ENCODE data around the gene COLEC11. TPM values are rescaled to one million over a fixed set of nuclear protein-coding genes. Genes with fewer than 3 reads are reported as not detected.
A peak's percentile ranks its signal among the peaks of the same experiment; 100 is the strongest.

Gene COLEC11
- total and polyA plus RNA-seq, 2 of the 13 experiments (the other 11 are each of a cell fraction or from before 2014, with no cell fraction given) = 1.5 to 3.0 TPM

DNA sequence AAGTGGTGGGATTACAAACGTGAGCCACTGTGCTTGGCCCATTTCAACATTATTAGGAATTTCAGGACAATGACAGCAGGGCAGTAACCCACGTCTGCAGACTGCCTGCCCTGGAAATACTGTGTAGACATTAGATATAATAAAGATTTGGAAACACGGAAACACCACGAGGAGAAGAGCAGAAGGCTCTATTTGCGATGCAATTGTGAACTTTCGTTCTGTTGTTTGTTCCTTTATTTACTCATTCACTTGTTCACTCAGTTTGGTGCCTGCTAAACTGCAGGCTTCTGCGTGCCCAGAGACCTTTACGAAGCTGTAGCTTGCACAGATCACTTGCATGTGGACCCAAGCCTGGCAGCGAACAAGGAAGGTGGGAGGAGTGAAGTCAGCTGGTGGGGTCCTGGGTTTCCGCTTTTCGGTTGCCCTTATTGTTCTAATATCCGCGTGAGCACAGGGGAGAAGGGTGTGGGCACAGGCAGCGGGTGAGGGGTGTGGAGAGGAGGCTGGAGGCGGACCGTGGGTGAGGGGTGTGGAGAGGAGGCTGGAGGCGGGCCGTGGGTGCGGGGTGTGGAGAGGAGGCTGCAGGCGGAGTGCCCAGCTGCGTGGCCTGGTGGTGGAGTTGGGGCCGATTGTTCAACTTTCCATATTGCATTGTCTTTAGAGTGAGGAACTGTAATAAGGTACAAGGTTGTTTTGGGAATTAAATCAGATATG is 3.4 kb downstream of the COLEC11 start (continued):
- TF ChIP-seq ZNF761 (CRISPR knock-in tag; conservative IDR thresholded peaks at IDR 0.05) (no peak), PTBP1 (IDR thresholded peaks at IDR 0.05; ENCODE audit: low read depth, low read length, poor library complexity, severe bottlenecking) (no peak), CBFB (CRISPR knock-in tag; IDR thresholded peaks at IDR 0.05) (no peak), ELF1 (CRISPR knock-in tag; IDR thresholded peaks at IDR 0.05) (no peak), PCBP2 (optimal IDR thresholded peaks at IDR 0.05; ENCODE audit: low read depth, low read length, poor library complexity, severe bottlenecking) (no peak), ZNF326 (CRISPR knock-in tag; IDR thresholded peaks at IDR 0.05; ENCODE audit: borderline replicate concordance) (no peak), ZNF263 (CRISPR knock-in tag; IDR thresholded peaks at IDR 0.05) (no peak)
- TF ChIP-seq, protein P1, sequence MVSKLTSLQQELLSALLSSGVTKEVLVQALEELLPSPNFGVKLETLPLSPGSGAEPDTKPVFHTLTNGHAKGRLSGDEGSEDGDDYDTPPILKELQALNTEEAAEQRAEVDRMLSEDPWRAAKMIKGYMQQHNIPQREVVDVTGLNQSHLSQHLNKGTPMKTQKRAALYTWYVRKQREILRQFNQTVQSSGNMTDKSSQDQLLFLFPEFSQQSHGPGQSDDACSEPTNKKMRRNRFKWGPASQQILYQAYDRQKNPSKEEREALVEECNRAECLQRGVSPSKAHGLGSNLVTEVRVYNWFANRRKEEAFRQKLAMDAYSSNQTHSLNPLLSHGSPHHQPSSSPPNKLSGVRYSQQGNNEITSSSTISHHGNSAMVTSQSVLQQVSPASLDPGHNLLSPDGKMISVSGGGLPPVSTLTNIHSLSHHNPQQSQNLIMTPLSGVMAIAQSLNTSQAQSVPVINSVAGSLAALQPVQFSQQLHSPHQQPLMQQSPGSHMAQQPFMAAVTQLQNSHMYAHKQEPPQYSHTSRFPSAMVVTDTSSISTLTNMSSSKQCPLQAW (CRISPR knock-in tag; IDR thresholded peaks at IDR 0.05) = 0 out of 2 replicates have a peak, but pooled peaks have one; percentile 22

DNA sequence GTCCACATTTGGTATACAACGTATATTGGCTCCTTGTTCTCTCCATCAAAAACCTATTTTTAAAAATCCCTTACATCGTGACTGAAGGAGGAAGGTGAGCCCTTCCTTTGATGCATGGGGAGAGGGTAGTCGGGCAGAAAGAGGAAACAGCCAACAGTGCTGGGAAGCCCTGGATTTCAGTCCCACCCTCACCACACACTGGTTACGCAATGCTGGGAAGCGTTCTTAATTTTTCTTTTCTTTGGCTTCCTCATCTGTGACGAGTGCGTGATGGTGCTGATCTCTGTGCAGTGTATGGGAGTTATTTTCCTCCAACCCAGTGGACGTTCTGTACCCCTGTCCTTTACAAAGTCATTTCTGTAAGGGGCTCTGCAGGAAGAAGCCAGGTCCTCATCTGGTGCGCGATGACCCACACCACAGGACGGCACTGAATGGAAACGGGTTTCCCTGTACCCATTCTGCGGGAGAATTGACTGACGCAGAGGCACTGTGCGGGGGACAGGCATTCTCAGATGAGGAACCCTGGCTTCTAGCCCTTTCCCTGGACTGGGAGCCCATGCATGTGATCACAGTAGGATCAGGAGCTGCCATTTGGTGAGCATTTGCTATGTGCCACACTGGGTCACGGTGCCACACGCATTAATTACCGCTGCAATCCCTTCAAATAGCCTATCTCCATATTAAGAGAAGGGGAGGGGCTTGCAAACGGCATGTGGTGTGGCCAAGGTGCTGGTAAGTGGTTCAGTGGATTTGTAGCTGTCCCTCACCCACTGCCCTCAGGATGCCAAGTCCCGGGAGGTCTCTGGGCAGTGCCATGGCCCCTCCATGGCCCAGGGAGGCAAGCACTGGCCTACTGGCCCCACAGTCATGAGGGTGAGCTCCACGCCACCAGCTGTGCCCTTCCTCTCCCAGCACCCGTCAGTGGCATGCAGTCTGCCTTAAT is 4.3 kb downstream of the COLEC11 start:
- WGBS (ENCODE audit: low lambda C conversion rate) = 72% methylated on average over 22 of the region's 22 CpGs
- H3K9me3 ChIP-seq (ENCODE audit: low read length) = no peaks in the 10 kb centered on the region
- H3K4me3 ChIP-seq (replicated peaks in 1 of 3; ENCODE audit: insufficient read depth in 1 of 3, low read depth in 2 of 3, low read length in 3 of 3) = 0 out of 6 replicates have a peak overlapping the region, but pooled peaks of 1 of the 3 experiments have one; percentile 53
- ChIA-PET CTCF (ENCODE audit: low intra/inter-chr PET ratio, low total read pairs) (no interaction called here), POLR2A (interaction anchor here (1.2 to 2.0 kb wide), 2 partner anchors 16 to 41 kb away, joined by 3 to 7 read pairs; partner anchors contain the start of gene RNASEH1)
- peak overlapping the region; percentile 65 for H3K4me2 ChIP-seq (ENCODE audit: low read depth, low read length)
- peaks cover 55% of the 10 kb centered on the region for H3K4me1 ChIP-seq (ENCODE audit: insufficient read depth, low read length)
- BruUV-seq (replicated peaks) = no TSS peak
- H3K36me3 ChIP-seq (replicated peaks in 1 of 2; ENCODE audit: control insufficient read depth in 1 of 2, insufficient read depth in 2 of 2, low read length in 2 of 2) = no peaks in the 10 kb centered on the region
- ATAC-seq = no peak
- intact Hi-C loops (cut with micrococcal nuclease; ENCODE audit: unreplicated experiment) (no loop called here), in situ Hi-C loops (cut with HindIII; ENCODE audit: extremely low pct_ligation_motif_present, low pct_unique_long_range_greater_than_20kb) (no loop called here)
- peak; percentile 42 for FAIRE-seq
- DNase-seq (ENCODE audit: low spot score) = no peak
- no peak overlapping the region for H3K9ac ChIP-seq (ENCODE audit: insufficient read depth, low read depth, low read length)
- no peak overlapping the region for H3K27ac ChIP-seq (ENCODE audit: extremely low read length, insufficient read depth, low read length)
- H2AFZ ChIP-seq (ENCODE audit: low read length) = no peak overlapping the region
- H3K79me2 ChIP-seq (ENCODE audit: insufficient read depth, low read length) = no peaks in the 10 kb centered on the region
- H4K20me1 ChIP-seq (ENCODE audit: insufficient read depth, low read length) = no peaks in the 10 kb centered on the region
- H3K27me3 ChIP-seq (ENCODE audit: control insufficient read depth in 1 of 2, insufficient read depth in 2 of 2, low read length in 2 of 2) = no peaks in the 10 kb centered on the region; a peak in 1 of 5 replicates
- TF ChIP-seq, protein P2, sequence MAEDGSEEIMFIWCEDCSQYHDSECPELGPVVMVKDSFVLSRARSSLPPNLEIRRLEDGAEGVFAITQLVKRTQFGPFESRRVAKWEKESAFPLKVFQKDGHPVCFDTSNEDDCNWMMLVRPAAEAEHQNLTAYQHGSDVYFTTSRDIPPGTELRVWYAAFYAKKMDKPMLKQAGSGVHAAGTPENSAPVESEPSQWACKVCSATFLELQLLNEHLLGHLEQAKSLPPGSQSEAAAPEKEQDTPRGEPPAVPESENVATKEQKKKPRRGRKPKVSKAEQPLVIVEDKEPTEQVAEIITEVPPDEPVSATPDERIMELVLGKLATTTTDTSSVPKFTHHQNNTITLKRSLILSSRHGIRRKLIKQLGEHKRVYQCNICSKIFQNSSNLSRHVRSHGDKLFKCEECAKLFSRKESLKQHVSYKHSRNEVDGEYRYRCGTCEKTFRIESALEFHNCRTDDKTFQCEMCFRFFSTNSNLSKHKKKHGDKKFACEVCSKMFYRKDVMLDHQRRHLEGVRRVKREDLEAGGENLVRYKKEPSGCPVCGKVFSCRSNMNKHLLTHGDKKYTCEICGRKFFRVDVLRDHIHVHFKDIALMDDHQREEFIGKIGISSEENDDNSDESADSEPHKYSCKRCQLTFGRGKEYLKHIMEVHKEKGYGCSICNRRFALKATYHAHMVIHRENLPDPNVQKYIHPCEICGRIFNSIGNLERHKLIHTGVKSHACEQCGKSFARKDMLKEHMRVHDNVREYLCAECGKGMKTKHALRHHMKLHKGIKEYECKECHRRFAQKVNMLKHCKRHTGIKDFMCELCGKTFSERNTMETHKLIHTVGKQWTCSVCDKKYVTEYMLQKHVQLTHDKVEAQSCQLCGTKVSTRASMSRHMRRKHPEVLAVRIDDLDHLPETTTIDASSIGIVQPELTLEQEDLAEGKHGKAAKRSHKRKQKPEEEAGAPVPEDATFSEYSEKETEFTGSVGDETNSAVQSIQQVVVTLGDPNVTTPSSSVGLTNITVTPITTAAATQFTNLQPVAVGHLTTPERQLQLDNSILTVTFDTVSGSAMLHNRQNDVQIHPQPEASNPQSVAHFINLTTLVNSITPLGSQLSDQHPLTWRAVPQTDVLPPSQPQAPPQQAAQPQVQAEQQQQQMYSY (CRISPR knock-in tag; IDR thresholded peaks at IDR 0.05) = no peak
- TF ChIP-seq, protein P3, sequence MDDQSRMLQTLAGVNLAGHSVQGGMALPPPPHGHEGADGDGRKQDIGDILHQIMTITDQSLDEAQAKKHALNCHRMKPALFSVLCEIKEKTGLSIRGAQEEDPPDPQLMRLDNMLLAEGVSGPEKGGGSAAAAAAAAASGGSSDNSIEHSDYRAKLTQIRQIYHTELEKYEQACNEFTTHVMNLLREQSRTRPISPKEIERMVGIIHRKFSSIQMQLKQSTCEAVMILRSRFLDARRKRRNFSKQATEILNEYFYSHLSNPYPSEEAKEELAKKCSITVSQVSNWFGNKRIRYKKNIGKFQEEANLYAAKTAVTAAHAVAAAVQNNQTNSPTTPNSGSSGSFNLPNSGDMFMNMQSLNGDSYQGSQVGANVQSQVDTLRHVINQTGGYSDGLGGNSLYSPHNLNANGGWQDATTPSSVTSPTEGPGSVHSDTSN (CRISPR knock-in tag; IDR thresholded peaks at IDR 0.05; ENCODE audit: borderline replicate concordance) = no peak
- TF ChIP-seq ZNF34 (CRISPR knock-in tag; IDR thresholded peaks at IDR 0.05; ENCODE audit: borderline replicate concordance) (0 out of 2 replicates have a peak, but pooled peaks have one; percentile 34), ZNF543 (CRISPR knock-in tag; IDR thresholded peaks at IDR 0.05) (no peak), CAMTA2 (CRISPR knock-in tag; IDR thresholded peaks at IDR 0.05; ENCODE audit: borderline replicate concordance) (no peak), CENPT (CRISPR knock-in tag; IDR thresholded peaks at IDR 0.05; ENCODE audit: low read depth) (no peak)
